Stimulated activated CD4-positive, alpha-beta T cell treated with anti-CD3 and anti-CD28 coated beads, TNF-alpha, amount 100 ng/mL, for 24 hours (primary cell): Measurements from ENCODE around the gene SYCP2L.
"Not testable (repeated sequence)": the region's sequence is repeated elsewhere in the genome, so short reads cannot be mapped to it uniquely, and the experiment has no call there.

Experiments used
- DNase-seq, 3 experiments: peaks; one replicate each; pipeline ENCODE4 v3.0.0-alpha.2; 2020; ENCODE audit warnings: low read depth in 3 of 3

The SYCP2L gene

GRCh38 chr6:10886691-10887502 lies at the start of gene SYCP2L:
TSS of gene SYCP2L (plus strand) at chr6:10887052. CDS start at chr6:10887127, 75 bp downstream.
- DNase-seq: no peak

GRCh38 chr6:10837622-10837994 lies 49.2 kb upstream of the SYCP2L start:
- DNase-seq: no peak

- DNase-seq: peak; percentile 68 to 80 (median 74)
Observed at GRCh38 chr6:10837995-10838793, 48.7 kb upstream of the SYCP2L start, which contains the start of gene MAK. TSS of gene MAK (minus strand) at chr6:10838539. CDS start at chr6:10830648, 7,891 bp downstream.

GRCh38 chr6:10838794-10839333 lies 48.0 kb upstream of the SYCP2L start:
- peak in 2 of 3 experiments; percentile 2 to 12 for DNase-seq

GRCh38 chr6:10843554-10843953 lies 43.3 kb upstream of the SYCP2L start:
- no peak for DNase-seq

GRCh38 chr6:10847684-10848083 lies 39.2 kb upstream of the SYCP2L start:
- no peak for DNase-seq

GRCh38 chr6:10849901-10850300 lies 37.0 kb upstream of the SYCP2L start:
- no peak for DNase-seq

GRCh38 chr6:10850728-10851127 lies 36.1 kb upstream of the SYCP2L start:
- no peak for DNase-seq

- no peak for DNase-seq
Observed at GRCh38 chr6:10852361-10852960, 34.4 kb upstream of the SYCP2L start.

GRCh38 chr6:10853849-10854300 lies 33.0 kb upstream of the SYCP2L start:
- not testable (repeated sequence) for DNase-seq

- DNase-seq: no peak
Observed at GRCh38 chr6:10854922-10855632, 31.8 kb upstream of the SYCP2L start.

- no peak for DNase-seq
Observed at GRCh38 chr6:10857259-10857658, 29.6 kb upstream of the SYCP2L start.

- DNase-seq: no peak
Observed at GRCh38 chr6:10861086-10861485, 25.8 kb upstream of the SYCP2L start.

- no peak for DNase-seq
Observed at GRCh38 chr6:10862361-10862760, 24.5 kb upstream of the SYCP2L start.

- DNase-seq: not testable (repeated sequence)
Observed at GRCh38 chr6:10863031-10863430, 23.8 kb upstream of the SYCP2L start.

GRCh38 chr6:10866709-10867108 lies 20.1 kb upstream of the SYCP2L start:
- DNase-seq: not testable (repeated sequence)

- no peak for DNase-seq
Observed at GRCh38 chr6:10867952-10868351, 18.9 kb upstream of the SYCP2L start.

GRCh38 chr6:10873374-10873773 lies 13.5 kb upstream of the SYCP2L start:
- no peak for DNase-seq

GRCh38 chr6:10874207-10874606 lies 12.6 kb upstream of the SYCP2L start:
- DNase-seq: no peak

- DNase-seq: no peak
Observed at GRCh38 chr6:10875026-10875425, 11.8 kb upstream of the SYCP2L start.

GRCh38 chr6:10877012-10877411 lies 9.8 kb upstream of the SYCP2L start:
- no peak for DNase-seq
